ENCODE measurements around the gene STARD6.

DNA sequence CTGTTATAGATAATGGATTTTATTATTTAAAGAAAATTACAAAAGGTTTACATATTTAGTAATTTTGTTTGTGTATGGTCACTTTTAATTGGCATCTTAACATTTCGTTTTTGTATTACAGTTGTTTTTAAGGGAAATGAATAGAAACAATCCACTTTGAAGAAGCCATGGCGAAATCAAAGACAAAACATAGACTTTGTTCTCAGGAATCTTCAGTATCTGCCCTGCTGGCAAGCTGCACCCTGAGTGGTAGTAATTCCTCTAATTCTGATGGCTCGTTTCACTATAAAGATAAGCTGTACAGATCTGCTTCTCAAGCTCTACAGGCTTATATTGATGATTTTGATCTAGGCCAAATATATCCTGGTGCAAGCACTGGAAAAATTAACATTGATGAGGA lies 2.7 kb upstream of the STARD6 start:
- TF ChIP-seq, protein P1, sequence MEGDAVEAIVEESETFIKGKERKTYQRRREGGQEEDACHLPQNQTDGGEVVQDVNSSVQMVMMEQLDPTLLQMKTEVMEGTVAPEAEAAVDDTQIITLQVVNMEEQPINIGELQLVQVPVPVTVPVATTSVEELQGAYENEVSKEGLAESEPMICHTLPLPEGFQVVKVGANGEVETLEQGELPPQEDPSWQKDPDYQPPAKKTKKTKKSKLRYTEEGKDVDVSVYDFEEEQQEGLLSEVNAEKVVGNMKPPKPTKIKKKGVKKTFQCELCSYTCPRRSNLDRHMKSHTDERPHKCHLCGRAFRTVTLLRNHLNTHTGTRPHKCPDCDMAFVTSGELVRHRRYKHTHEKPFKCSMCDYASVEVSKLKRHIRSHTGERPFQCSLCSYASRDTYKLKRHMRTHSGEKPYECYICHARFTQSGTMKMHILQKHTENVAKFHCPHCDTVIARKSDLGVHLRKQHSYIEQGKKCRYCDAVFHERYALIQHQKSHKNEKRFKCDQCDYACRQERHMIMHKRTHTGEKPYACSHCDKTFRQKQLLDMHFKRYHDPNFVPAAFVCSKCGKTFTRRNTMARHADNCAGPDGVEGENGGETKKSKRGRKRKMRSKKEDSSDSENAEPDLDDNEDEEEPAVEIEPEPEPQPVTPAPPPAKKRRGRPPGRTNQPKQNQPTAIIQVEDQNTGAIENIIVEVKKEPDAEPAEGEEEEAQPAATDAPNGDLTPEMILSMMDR (IDR thresholded peaks at IDR 0.05) = no peak
- TF ChIP-seq POLR2A (IDR thresholded peaks at IDR 0.05) = no peak

Measured in upper lobe of left lung (tissue), 4 donors.